ENCODE results near the gene TOP1. TPM values are rescaled to one million over a fixed set of nuclear protein-coding genes. Genes with fewer than 3 reads are reported as not detected.

The TOP1 gene
- total RNA-seq, result 10 to 100 TPM; 14.8 to 46.2 (median 19.6) TPM
- 10 to 100 TPM; 18.0 to 24.0 (median 23.8) TPM for polyA plus RNA-seq
- long read RNA-seq, donor 1, partial matches to known transcripts, result 56 of 59 reads
- long read RNA-seq, donor 1, other reads (novel, unspliced or antisense), result 0 of 59 reads
- long read RNA-seq, donor 2, partial matches to known transcripts, result 45 of 47 reads
- long read RNA-seq, donor 2, other reads (novel, unspliced or antisense), result 0 of 47 reads
- long read RNA-seq, donor 3, partial matches to known transcripts, result 15 of 16 reads
- long read RNA-seq, donor 3, other reads (novel, unspliced or antisense), result 0 of 16 reads
- long read RNA-seq, donor 4, result 0 reads
- long read RNA-seq, donor 5, partial matches to known transcripts, result 25 of 27 reads
- long read RNA-seq, donor 5, other reads (novel, unspliced or antisense), result 0 of 27 reads
- long read RNA-seq, donor 6, transcript TOP1-201 (21 exons, 3,738 nt), result major isoform, 5 of 174 reads
- long read RNA-seq, donor 6, partial matches to known transcripts, result 169 of 174 reads
- long read RNA-seq, donor 6, other reads (novel, unspliced or antisense), result 0 of 174 reads
- long read RNA-seq, donor 7, partial matches to known transcripts, result 49 of 51 reads
- long read RNA-seq, donor 7, other reads (novel, unspliced or antisense), result 0 of 51 reads
- long read RNA-seq, donor 8, partial matches to known transcripts, result 109 of 110 reads
- long read RNA-seq, donor 8, other reads (novel, unspliced or antisense), result 0 of 110 reads
- long read RNA-seq, donor 9, partial matches to known transcripts, result 60 of 60 reads
- long read RNA-seq, donor 9, other reads (novel, unspliced or antisense), result 0 of 60 reads
- long read RNA-seq, donor 10, partial matches to known transcripts, result 0 of 1 reads
- long read RNA-seq, donor 10, other reads (novel, unspliced or antisense), result 0 of 1 reads

DNA sequence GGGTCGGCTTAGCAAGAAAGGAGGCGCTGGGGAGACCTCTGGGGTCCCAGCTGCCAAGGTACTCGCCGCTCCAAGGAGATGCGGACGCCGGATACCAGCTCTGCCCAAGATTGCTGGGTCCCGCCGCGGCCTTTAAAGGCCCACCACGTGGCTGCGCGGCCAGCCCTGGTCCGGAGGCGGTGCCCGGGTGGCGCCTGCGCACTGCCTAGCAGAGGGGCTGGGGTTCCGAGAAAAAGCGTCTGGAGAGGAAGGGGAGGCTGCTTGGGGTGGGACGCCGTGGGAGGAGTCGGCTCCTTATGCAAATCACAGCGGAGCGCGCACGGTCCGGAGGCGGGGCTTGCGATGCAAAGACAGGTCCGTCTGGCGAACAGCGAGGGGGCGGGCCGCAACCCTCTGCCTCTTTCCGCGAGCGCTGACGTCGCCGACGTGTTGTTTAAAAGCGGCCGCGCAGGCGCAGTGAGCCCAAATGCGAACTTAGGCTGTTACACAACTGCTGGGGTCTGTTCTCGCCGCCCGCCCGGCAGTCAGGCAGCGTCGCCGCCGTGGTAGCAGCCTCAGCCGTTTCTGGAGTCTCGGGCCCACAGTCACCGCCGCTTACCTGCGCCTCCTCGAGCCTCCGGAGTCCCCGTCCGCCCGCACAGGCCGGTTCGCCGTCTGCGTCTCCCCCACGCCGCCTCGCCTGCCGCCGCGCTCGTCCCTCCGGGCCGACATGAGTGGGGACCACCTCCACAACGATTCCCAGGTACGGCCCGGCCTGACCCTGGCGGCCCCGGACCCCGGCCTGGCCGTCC lies at the start of gene TOP1:
TSS of gene TOP1 (plus strand) at position 464 of the 791 bp plus-strand sequence. CDS start at position 710, 246 bp downstream.
- TF ChIP-seq CTCF (IDR thresholded peaks at IDR 0.05) (peak in 1 of 7 experiments; percentile 25), POLR2AphosphoS5 (IDR thresholded peaks at IDR 0.05) (peak; percentile 97 to 99 (median 99)), POLR2A (IDR thresholded peaks at IDR 0.05) (peak in 2 of 4 donors; percentile 94 to 95), EP300 (IDR thresholded peaks at IDR 0.05) (no peak)
- H3K27ac ChIP-seq, result peak within 1 kb of the TSS; percentile 95 to 99 (median 97)

DNA sequence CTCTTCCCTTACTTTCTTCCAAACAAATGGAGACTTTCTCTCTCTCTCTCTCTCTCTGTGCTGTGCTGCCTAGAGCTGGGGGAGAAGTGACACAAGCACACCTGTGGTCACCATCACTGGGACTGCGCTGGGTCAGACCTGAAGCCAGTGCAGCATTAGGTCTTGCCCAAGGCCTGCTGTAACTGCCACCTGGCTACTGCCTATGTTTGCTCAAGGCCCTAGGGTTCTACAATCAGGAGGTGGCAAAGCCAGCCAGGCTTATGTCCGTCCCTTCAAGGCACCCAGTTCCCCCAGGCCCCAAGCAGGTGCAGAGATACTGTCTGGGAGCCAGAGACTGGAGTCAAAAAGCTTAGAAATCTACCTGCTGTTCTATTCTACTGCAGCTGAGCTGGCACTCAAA lies 49.4 kb upstream of the TOP1 start:
- no peak for TF ChIP-seq EP300 (IDR thresholded peaks at IDR 0.05)
- no peak for TF ChIP-seq CTCF (IDR thresholded peaks at IDR 0.05)
- TF ChIP-seq POLR2AphosphoS5 (IDR thresholded peaks at IDR 0.05), result no peak
- no peak for TF ChIP-seq POLR2A (IDR thresholded peaks at IDR 0.05)
- intact Hi-C loops (cut with DNase I; ENCODE audit: low total_unique reads), result no loop called here
- Histone ChIP-seq H3K9me3 (peaks cover 4 to 19% (median 13%) of the 10 kb centered on the region in 4 donors), H3K4me3 (no peak overlapping the region), H3K4me1 (no peaks in the 10 kb centered on the region), H3K36me3 (no peaks in the 10 kb centered on the region), H3K27ac (no peak overlapping the region), H3K27me3 (no peaks in the 10 kb centered on the region)
- 79 to 87% (median 86%) methylated on average over 2 of the region's 2 CpGs for WGBS, 5 donors
- DNase-seq, result no peak

More for the DNA sequence above, at the start of gene TOP1:
- WGBS, 5 donors, result 0% methylated on average over 18 to 85 of the region's 85 CpGs
- no peaks in the 10 kb centered on the region for H3K36me3 ChIP-seq
- no peaks in the 10 kb centered on the region for H3K27me3 ChIP-seq
- DNase-seq, result peak; percentile 100
- H3K9me3 ChIP-seq, result no peaks in the 10 kb centered on the region
- peak within 1 kb of the TSS; percentile 87 to 96 (median 90) for H3K4me3 ChIP-seq
- intact Hi-C loops (cut with DNase I; ENCODE audit: low total_unique reads), result no loop called here
- peaks cover 37 to 46% (median 41%) of the 10 kb centered on the region in 4 donors for H3K4me1 ChIP-seq

DNA sequence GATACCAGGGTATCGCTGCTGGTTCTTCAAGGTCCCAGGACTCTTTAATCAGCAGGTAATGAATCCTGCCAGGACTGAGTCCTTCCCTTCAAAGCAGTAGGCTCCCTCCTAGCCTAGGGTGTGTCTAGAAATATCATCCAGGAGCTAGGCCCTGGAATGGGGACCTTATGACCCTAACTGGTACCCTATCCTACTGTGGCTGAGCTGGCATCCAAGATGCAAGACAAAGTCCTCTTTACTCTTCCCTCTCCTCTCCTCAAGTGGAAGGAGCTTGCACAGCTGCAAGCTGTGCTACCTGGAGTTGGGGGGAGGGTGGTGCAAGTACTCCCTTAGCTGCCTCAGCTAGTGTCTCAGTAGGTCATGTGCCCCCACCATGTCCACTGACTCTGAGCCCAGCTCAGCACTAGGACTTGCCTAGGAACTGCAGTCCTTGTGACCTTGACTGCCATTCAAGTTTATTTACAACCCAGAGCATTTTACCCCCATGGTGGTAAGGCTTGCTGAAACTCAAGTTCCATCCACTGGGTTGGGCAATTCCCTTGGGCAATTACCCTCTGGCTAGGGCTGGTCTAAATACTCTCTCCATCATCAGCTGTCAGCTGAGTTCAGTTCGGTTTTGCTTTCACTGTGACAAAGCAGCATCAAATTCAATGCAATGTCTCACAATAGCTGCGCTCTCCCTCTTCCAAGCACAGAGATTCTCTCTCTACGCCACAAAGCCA lies 48.4 kb upstream of the TOP1 start:
- Histone ChIP-seq H3K36me3 (no peaks in the 10 kb centered on the region), H3K4me1 (no peaks in the 10 kb centered on the region), H3K9me3 (peaks cover 4 to 19% (median 13%) of the 10 kb centered on the region in 4 donors), H3K27ac (no peak overlapping the region), H3K27me3 (no peaks in the 10 kb centered on the region), H3K4me3 (no peak overlapping the region)
- no peak for DNase-seq
- TF ChIP-seq POLR2A (IDR thresholded peaks at IDR 0.05) (no peak), CTCF (IDR thresholded peaks at IDR 0.05) (no peak), POLR2AphosphoS5 (IDR thresholded peaks at IDR 0.05) (no peak), EP300 (IDR thresholded peaks at IDR 0.05) (no peak)
- 85 to 91% (median 91%) methylated on average over 4 of the region's 4 CpGs for WGBS, 5 donors
- intact Hi-C loops (cut with DNase I; ENCODE audit: low total_unique reads), result no loop called here

All from stomach (tissue), 19 donors.